ENCODE data around the gene TLCD3B.

GRCh38 chr16:29985271-29985811 lies 45.7 kb downstream of the TLCD3B start:
- no peak for TF ChIP-seq CTCF (IDR thresholded peaks at IDR 0.05)
- TF ChIP-seq GABPA (IDR thresholded peaks at IDR 0.05; ENCODE audit: low read depth), result no peak
- no peak for TF ChIP-seq POLR2AphosphoS5 (IDR thresholded peaks at IDR 0.05; ENCODE audit: low read depth, low read length)
